Heart left ventricle (tissue), 13 donors: ENCODE results near the gene DDX42.
A peak's percentile ranks its signal among the peaks of the same experiment; 100 is the strongest.

Experiments used
- CTCF ChIP-seq, 12 donors: fragments of 200-600 bp; sonication (generic) in 4 of 12; IDR thresholded peaks; one replicate each; pipeline versions ENCODE4 v1.5.0 to v1.8.0; 2018 to 2022; ENCODE audit warnings: antibody characterized with exemption in 12 of 12, mild to moderate bottlenecking in 5 of 12
- POLR2A ChIP-seq, 2 donors: fragments of 450-650 bp; IDR thresholded peaks; one replicate each; pipeline ENCODE4 v1.6.1; 2017; ENCODE audit warnings: antibody characterized with exemption in 2 of 2, mild to moderate bottlenecking in 2 of 2, moderate library complexity in 2 of 2
- donor health status: ischemic (EF 13 %, LVEDD 7.1; RV severe dilation, severe dysfunction).
- donor health status: DM: no; HTN: yes; CAD: no.
- donor health status: DM: no; HTN: no; CAD: no.
- donor health status: ischemic (EF 25% LVEDD 6.9; RV normal size, moderate dysfunction).
- donor health status: ischemic (EF 25% LVEDD 5.7; RV mildly dilated, moderate dysfunction).
- donor health status: ischemic (EF 35%, LVEDD 5.7; RV mildly dilated, moderate dysfunction).
- donor health status: nonischemic (EF 11% LVEDD 7.7; RV severe dilation, severe dysfunction).
- donor health status: DM: yes; HTN: yes; CAD: no.
- donor health status: PGD.
- donor health status: ischemic (EF 29% LVEDD 5.4; RV normal size, mild dysfunction).
- donor health status: nonischemic (EF 23%, LVEDD 6.1; RV moderate dilation, normal function).

- TF ChIP-seq CTCF (IDR thresholded peaks at IDR 0.05) = peak in 3 of 12 donors; percentile 4 to 10 (median 7)
- peak in 1 of 2 donors; percentile 90 for TF ChIP-seq POLR2A (IDR thresholded peaks at IDR 0.05)
Observed at GRCh38 chr17:63842540-63843386, 68.8 kb downstream of the DDX42 start, which contains the start of gene SMARCD2.
